Activated CD4-positive, alpha-beta T cell treated with anti-CD3 and anti-CD28 coated beads for 48 hours (primary cell): Measurements from ENCODE around the gene CENPM.

Experiments
- DNase-seq: peaks from one replicate; pipeline ENCODE4 v3.0.0-alpha.2; 2020

The CENPM gene

DNA sequence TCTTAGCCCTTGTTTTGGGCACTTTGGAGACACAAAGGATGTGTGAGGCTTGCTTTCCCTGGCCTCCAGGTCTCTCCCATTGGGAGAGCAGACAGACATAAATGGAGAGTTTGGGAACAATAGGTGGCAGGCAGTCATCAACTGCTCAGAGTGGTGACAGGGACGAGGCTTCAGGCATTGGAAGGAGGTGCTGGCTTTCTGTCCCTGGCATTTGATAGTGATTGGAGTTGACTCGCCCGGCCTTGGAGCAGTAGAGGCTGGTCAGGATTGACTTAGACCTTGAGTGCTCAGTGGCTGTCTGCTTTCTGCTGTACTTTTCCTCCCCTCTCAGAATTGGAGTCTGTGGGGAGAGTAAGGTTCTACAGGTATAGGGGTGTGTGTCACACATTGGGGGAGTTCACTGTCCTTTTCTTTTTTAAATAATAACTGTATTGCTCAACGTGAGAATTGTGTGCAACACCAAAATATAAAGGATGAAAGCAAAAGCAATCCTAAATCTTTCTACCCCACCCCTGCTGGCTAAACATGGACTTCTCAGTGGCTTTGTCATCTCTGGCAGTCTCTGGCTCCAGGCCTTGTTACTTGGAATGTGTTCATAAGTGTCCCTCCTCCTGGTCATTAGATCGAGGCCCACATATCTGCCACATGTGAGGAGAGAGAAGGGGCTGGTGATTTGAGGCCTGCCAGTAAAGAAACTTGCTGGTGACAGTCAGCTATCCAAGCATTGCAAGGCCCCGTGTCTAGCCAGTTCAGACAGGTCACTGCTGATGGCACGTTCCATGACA is 53.2 kb downstream of the CENPM start:
- no peak for DNase-seq

DNA sequence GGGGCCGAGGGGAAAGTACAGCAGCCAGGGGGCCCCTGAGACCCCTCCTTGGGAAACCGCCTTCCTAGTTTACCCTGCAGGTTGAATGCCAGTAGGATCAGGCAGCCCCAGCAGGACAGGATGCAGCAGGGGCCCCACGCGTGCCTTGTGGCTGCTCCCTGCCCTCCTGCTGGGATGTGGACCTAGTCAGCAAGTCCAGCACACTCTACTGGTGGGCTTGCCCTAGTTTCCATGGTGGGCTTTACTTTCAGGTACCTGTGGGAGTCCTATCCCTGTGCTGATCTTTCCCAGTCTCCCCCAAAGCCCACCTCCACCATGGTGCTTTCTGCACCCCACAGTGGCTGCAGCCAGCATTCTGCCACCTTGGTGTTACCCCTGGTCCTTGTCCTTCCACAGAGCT is 54.2 kb downstream of the CENPM start:
- DNase-seq = no peak

DNA sequence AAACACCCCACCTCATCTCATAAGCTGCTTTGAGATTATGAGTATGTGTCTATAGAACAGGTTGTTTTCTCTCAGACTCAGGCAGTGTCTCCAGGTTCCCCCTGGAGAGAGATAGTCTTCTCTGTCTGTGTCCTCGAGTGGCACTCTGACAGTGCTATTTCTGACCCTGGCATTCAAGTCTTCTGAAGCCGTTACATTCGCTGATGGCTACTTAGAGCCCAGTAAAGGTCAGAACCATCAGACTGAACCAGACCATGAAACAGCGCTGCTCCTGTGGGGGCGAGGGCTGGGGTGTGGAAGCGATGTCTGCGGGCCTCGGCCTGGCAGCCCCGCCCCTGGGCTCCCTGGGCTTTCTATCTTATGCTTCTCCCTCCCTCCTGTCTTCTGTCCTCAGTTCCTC is 55.5 kb downstream of the CENPM start:
- no peak for DNase-seq
